ENCODE data around the gene CCNYL1.

- TF ChIP-seq CTCF (IDR thresholded peaks at IDR 0.05; ENCODE audit: poor library complexity): no peak
- TF ChIP-seq EZH2 (IDR thresholded peaks at IDR 0.05; ENCODE audit: borderline replicate concordance): no peak
- TF ChIP-seq EZH2phosphoT487 (IDR thresholded peaks at IDR 0.05; ENCODE audit: low read depth, severe bottlenecking, unreplicated experiment): no peak
These were observed 30.0 kb upstream of the CCNYL1 start for GRCh38 chr2:207681431-207681830.
